ENCODE data around the gene STX2. TPM values are rescaled to one million over a fixed set of nuclear protein-coding genes. Genes with fewer than 3 reads are reported as not detected.

The STX2 gene
- total and polyA plus RNA-seq, 10 of the 15 experiments (the other 5 are each of a cell fraction or from before 2014, with no cell fraction given): 6.0 to 22.2 (median 10.0) TPM

DNA sequence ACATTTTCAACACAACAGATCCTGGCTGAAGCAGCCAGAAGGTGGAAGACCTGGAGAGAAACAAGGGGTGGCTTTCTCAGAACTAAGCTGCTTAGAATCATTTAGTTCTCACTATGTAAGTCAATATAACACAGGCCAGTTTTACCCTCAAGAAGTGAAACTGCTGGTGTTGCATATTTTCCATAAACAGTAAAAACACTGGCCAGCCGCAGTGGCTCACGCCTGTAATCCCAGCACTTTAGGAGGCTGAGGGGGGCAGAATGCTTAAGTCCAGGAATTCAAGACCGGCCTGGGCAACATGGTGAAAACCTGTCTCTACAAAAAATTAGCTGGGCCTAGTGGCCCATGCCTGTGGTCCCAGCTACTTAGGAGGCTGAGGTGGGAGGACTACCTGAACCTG is 11.6 kb downstream of the STX2 start:
- H3K9me3 ChIP-seq (replicated peaks; ENCODE audit: control insufficient read depth, insufficient read depth, low read length): no peaks in the 10 kb centered on the region
- TF ChIP-seq STAT3 (IDR thresholded peaks at IDR 0.05; ENCODE audit: low read depth, low read length) (no peak), ZNF207 (IDR thresholded peaks at IDR 0.05; ENCODE audit: borderline replicate concordance) (no peak), SREBF2 (IDR thresholded peaks at IDR 0.05; ENCODE audit: low read length) (no peak), ZZZ3 (IDR thresholded peaks at IDR 0.05; ENCODE audit: control insufficient read depth, insufficient read length, low read depth) (no peak), RAD21 (IDR thresholded peaks at IDR 0.05; ENCODE audit: insufficient read depth, low read depth, low read length) (no peak), SMARCA5 (IDR thresholded peaks at IDR 0.05) (no peak), NRF1 (conservative IDR thresholded peaks at IDR 0.05; ENCODE audit: low read depth, low read length) (no peak), PML (IDR thresholded peaks at IDR 0.05; ENCODE audit: low read length) (no peak), EED (IDR thresholded peaks at IDR 0.05; ENCODE audit: low read depth) (no peak)
- TF ChIP-seq, protein P1, sequence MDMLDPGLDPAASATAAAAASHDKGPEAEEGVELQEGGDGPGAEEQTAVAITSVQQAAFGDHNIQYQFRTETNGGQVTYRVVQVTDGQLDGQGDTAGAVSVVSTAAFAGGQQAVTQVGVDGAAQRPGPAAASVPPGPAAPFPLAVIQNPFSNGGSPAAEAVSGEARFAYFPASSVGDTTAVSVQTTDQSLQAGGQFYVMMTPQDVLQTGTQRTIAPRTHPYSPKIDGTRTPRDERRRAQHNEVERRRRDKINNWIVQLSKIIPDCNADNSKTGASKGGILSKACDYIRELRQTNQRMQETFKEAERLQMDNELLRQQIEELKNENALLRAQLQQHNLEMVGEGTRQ (IDR thresholded peaks at IDR 0.05; ENCODE audit: borderline replicate concordance, low read depth, low read length): no peak
- TF ChIP-seq, protein P2, sequence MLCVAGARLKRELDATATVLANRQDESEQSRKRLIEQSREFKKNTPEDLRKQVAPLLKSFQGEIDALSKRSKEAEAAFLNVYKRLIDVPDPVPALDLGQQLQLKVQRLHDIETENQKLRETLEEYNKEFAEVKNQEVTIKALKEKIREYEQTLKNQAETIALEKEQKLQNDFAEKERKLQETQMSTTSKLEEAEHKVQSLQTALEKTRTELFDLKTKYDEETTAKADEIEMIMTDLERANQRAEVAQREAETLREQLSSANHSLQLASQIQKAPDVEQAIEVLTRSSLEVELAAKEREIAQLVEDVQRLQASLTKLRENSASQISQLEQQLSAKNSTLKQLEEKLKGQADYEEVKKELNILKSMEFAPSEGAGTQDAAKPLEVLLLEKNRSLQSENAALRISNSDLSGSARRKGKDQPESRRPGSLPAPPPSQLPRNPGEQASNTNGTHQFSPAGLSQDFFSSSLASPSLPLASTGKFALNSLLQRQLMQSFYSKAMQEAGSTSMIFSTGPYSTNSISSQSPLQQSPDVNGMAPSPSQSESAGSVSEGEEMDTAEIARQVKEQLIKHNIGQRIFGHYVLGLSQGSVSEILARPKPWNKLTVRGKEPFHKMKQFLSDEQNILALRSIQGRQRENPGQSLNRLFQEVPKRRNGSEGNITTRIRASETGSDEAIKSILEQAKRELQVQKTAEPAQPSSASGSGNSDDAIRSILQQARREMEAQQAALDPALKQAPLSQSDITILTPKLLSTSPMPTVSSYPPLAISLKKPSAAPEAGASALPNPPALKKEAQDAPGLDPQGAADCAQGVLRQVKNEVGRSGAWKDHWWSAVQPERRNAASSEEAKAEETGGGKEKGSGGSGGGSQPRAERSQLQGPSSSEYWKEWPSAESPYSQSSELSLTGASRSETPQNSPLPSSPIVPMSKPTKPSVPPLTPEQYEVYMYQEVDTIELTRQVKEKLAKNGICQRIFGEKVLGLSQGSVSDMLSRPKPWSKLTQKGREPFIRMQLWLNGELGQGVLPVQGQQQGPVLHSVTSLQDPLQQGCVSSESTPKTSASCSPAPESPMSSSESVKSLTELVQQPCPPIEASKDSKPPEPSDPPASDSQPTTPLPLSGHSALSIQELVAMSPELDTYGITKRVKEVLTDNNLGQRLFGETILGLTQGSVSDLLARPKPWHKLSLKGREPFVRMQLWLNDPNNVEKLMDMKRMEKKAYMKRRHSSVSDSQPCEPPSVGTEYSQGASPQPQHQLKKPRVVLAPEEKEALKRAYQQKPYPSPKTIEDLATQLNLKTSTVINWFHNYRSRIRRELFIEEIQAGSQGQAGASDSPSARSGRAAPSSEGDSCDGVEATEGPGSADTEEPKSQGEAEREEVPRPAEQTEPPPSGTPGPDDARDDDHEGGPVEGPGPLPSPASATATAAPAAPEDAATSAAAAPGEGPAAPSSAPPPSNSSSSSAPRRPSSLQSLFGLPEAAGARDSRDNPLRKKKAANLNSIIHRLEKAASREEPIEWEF (IDR thresholded peaks at IDR 0.05; ENCODE audit: insufficient replicate concordance, low read depth, low read length): no peak
- TF ChIP-seq, protein P3, sequence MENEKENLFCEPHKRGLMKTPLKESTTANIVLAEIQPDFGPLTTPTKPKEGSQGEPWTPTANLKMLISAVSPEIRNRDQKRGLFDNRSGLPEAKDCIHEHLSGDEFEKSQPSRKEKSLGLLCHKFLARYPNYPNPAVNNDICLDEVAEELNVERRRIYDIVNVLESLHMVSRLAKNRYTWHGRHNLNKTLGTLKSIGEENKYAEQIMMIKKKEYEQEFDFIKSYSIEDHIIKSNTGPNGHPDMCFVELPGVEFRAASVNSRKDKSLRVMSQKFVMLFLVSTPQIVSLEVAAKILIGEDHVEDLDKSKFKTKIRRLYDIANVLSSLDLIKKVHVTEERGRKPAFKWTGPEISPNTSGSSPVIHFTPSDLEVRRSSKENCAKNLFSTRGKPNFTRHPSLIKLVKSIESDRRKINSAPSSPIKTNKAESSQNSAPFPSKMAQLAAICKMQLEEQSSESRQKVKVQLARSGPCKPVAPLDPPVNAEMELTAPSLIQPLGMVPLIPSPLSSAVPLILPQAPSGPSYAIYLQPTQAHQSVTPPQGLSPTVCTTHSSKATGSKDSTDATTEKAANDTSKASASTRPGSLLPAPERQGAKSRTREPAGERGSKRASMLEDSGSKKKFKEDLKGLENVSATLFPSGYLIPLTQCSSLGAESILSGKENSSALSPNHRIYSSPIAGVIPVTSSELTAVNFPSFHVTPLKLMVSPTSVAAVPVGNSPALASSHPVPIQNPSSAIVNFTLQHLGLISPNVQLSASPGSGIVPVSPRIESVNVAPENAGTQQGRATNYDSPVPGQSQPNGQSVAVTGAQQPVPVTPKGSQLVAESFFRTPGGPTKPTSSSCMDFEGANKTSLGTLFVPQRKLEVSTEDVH (IDR thresholded peaks at IDR 0.05; ENCODE audit: low read depth, partially characterized antibody): no peak

More for the DNA sequence above, 11.6 kb downstream of the STX2 start:
- Histone ChIP-seq H3K27me3 (replicated peaks in 1 of 2; ENCODE audit: control insufficient read depth in 2 of 2, insufficient read depth in 2 of 2, low read length in 1 of 2) (no peaks in the 10 kb centered on the region), H3K36me3 (ENCODE audit: control insufficient read depth in 2 of 2, insufficient read depth in 2 of 2, low read length in 1 of 2) (peaks cover 3% of the 10 kb centered on the region in 2 experiments; a peak in 2 of 4 replicates), H3K79me2 (ENCODE audit: control insufficient read depth, insufficient read depth, low read length) (no peaks in the 10 kb centered on the region), H2AFZ (ENCODE audit: control insufficient read depth, low read depth, low read length) (0 out of 2 replicates have a peak overlapping the region, but pooled peaks have one; percentile 4), H3K27ac (ENCODE audit: control insufficient read depth, insufficient read depth) (no peak overlapping the region), H3K9ac (ENCODE audit: control insufficient read depth, insufficient read depth, low read length) (no peak overlapping the region), H4K20me1 (ENCODE audit: control insufficient read depth, insufficient read depth) (no peaks in the 10 kb centered on the region), H3K4me1 (ENCODE audit: control insufficient read depth, insufficient read depth, low read length) (no peaks in the 10 kb centered on the region; the same call in 1 of the 2 replicates), H3K4me2 (ENCODE audit: control insufficient read depth, insufficient read depth) (no peak overlapping the region), H3K4me3 (no peak overlapping the region)
- DNase-seq (ENCODE audit: low read depth, low spot score) (no peak), ATAC-seq (no peak), FAIRE-seq (no peak)
- ChIA-PET CTCF (interaction anchor here (0.6 to 1.1 kb wide), 2 partner anchors 277 to 304 kb away, joined by 3 read pairs; no protein-coding TSS in a partner anchor), RAD21 (ENCODE audit: unreplicated experiment) (interaction anchor here (1.0 to 2.5 kb wide), 4 partner anchors 43 to 305 kb away, joined by 3 to 13 read pairs (median 4); no protein-coding TSS in a partner anchor), SMC1A (ENCODE audit: uncharacterized antibody, unreplicated experiment) (interaction anchor here (1.5 to 2.5 kb wide), 4 partner anchors 11 to 412 kb away, joined by 3 to 11 read pairs (median 6); no protein-coding TSS in a partner anchor), POLR2A (no interaction called here)
- BruUV-seq (replicated peaks): no TSS peak
- intact Hi-C loops (cut with micrococcal nuclease; ENCODE audit: unreplicated experiment) (loop anchor here (5.0 kb wide), 1 partner anchor 305 kb away; no protein-coding TSS in a partner anchor), in situ Hi-C loops (cut with MboI) (no loop called here)
- WGBS (ENCODE audit: insufficient coverage, insufficient replicate concordance, low lambda C conversion rate, missing lambda C conversion rate): 49% methylated on average over 3 of the region's 3 CpGs

Data from GM12878 (cell line).